ENCODE data around the gene MT4. TPM values are rescaled to one million over a fixed set of nuclear protein-coding genes. Genes with fewer than 3 reads are reported as not detected.

MT4 gene
- total and polyA plus RNA-seq, 2 donors (not counting 1 experiment from before 2014, with no cell fraction given): not detected

- no peaks in the 10 kb centered on the region for H4K20me1 ChIP-seq (ENCODE audit: control insufficient read depth, extremely low read depth, insufficient read depth, low read length)
- no peak for DNase-seq (ENCODE audit: low read depth in 2 of 2)
- peaks cover 10% of the 10 kb centered on the region for H3K27me3 ChIP-seq (ENCODE audit: control insufficient read depth, insufficient read depth, low read length)
- no peak for TF ChIP-seq CTCF (conservative IDR thresholded peaks at IDR 0.05 in 1 of 2, IDR thresholded peaks at IDR 0.05 in 1 of 2; ENCODE audit: low read depth in 1 of 2, low read length in 2 of 2)
- no peak overlapping the region for H3K9ac ChIP-seq (ENCODE audit: insufficient read depth, low read length)
- no peaks in the 10 kb centered on the region for H3K79me2 ChIP-seq (ENCODE audit: control insufficient read depth, insufficient read depth, low read length)
- H2AFZ ChIP-seq (ENCODE audit: low read length): no peak overlapping the region
- no peak overlapping the region for H3K4me2 ChIP-seq (ENCODE audit: extremely low read depth, insufficient read depth, low read length)
- no peak overlapping the region for H3K4me3 ChIP-seq (replicated peaks in 1 of 4; ENCODE audit: control extremely low read depth in 1 of 4, insufficient read depth in 1 of 4, low read depth in 3 of 4, low read length in 4 of 4)
- H3K27ac ChIP-seq (ENCODE audit: insufficient read depth, low read length): no peak overlapping the region
- no peaks in the 10 kb centered on the region for H3K9me3 ChIP-seq (ENCODE audit: control insufficient read depth, insufficient read depth, low read depth, low read length)
- H3K36me3 ChIP-seq (ENCODE audit: control insufficient read depth, insufficient read depth, low read length): no peaks in the 10 kb centered on the region
- no peaks in the 10 kb centered on the region for H3K4me1 ChIP-seq (ENCODE audit: control insufficient read depth, extremely low read depth, insufficient read depth, low read length)
Measured at GRCh38 chr16:56593573-56594291, 28.9 kb downstream of the MT4 start.

GRCh38 chr16:56594292-56594619 lies 29.4 kb downstream of the MT4 start:
- Histone ChIP-seq H3K4me3 (replicated peaks in 1 of 4; ENCODE audit: control extremely low read depth in 1 of 4, insufficient read depth in 1 of 4, low read depth in 3 of 4, low read length in 4 of 4) (no peak overlapping the region), H3K9me3 (ENCODE audit: control insufficient read depth, insufficient read depth, low read depth, low read length) (no peaks in the 10 kb centered on the region), H3K36me3 (ENCODE audit: control insufficient read depth, insufficient read depth, low read length) (no peaks in the 10 kb centered on the region), H4K20me1 (ENCODE audit: control insufficient read depth, extremely low read depth, insufficient read depth, low read length) (no peaks in the 10 kb centered on the region), H3K9ac (ENCODE audit: insufficient read depth, low read length) (no peak overlapping the region), H3K79me2 (ENCODE audit: control insufficient read depth, insufficient read depth, low read length) (no peaks in the 10 kb centered on the region), H2AFZ (ENCODE audit: low read length) (no peak overlapping the region), H3K27me3 (ENCODE audit: control insufficient read depth, insufficient read depth, low read length) (peaks cover 5% of the 10 kb centered on the region), H3K4me2 (ENCODE audit: extremely low read depth, insufficient read depth, low read length) (no peak overlapping the region), H3K4me1 (ENCODE audit: control insufficient read depth, extremely low read depth, insufficient read depth, low read length) (no peaks in the 10 kb centered on the region), H3K27ac (ENCODE audit: insufficient read depth, low read length) (no peak overlapping the region)
- DNase-seq (ENCODE audit: low read depth in 2 of 2): no peak
- TF ChIP-seq CTCF (conservative IDR thresholded peaks at IDR 0.05 in 1 of 2, IDR thresholded peaks at IDR 0.05 in 1 of 2; ENCODE audit: low read depth in 1 of 2, low read length in 2 of 2) (no peak), EZH2 (IDR thresholded peaks at IDR 0.05; ENCODE audit: low read length, missing control alignments) (no peak)

- Histone ChIP-seq H3K4me2 (ENCODE audit: extremely low read depth, insufficient read depth, low read length) (no peak overlapping the region), H3K9me3 (ENCODE audit: control insufficient read depth, insufficient read depth, low read depth, low read length) (no peaks in the 10 kb centered on the region), H3K27me3 (ENCODE audit: control insufficient read depth, insufficient read depth, low read length) (no peaks in the 10 kb centered on the region), H3K4me3 (replicated peaks in 1 of 4; ENCODE audit: control extremely low read depth in 1 of 4, insufficient read depth in 1 of 4, low read depth in 3 of 4, low read length in 4 of 4) (no peak overlapping the region), H3K27ac (ENCODE audit: insufficient read depth, low read length) (no peak overlapping the region), H4K20me1 (ENCODE audit: control insufficient read depth, extremely low read depth, insufficient read depth, low read length) (no peaks in the 10 kb centered on the region), H3K4me1 (ENCODE audit: control insufficient read depth, extremely low read depth, insufficient read depth, low read length) (peaks cover 2% of the 10 kb centered on the region), H3K36me3 (ENCODE audit: control insufficient read depth, insufficient read depth, low read length) (no peaks in the 10 kb centered on the region), H2AFZ (ENCODE audit: low read length) (peak overlapping the region; percentile 63), H3K79me2 (ENCODE audit: control insufficient read depth, insufficient read depth, low read length) (no peaks in the 10 kb centered on the region), H3K9ac (ENCODE audit: insufficient read depth, low read length) (no peak overlapping the region)
- peak; percentile 55 to 63 for DNase-seq (ENCODE audit: low read depth in 2 of 2)
- TF ChIP-seq EZH2 (IDR thresholded peaks at IDR 0.05; ENCODE audit: low read length, missing control alignments): no peak
- peak; percentile 50 to 81 for TF ChIP-seq CTCF (conservative IDR thresholded peaks at IDR 0.05 in 1 of 2, IDR thresholded peaks at IDR 0.05 in 1 of 2; ENCODE audit: low read depth in 1 of 2, low read length in 2 of 2)
Measured at GRCh38 chr16:56600398-56600999, 35.6 kb downstream of the MT4 start.
